CD4-positive, alpha-beta T cell treated with Interleukin-21 for 1 hour (primary cell): ENCODE measurements around the gene CTNNA1.
"Not testable (repeated sequence)": the region's sequence is repeated elsewhere in the genome, so short reads cannot be mapped to it uniquely, and the experiment has no call there.

ENCODE experiments used
- DNase-seq: peaks from one replicate; pipeline ENCODE4 v3.0.0-alpha.2; 2020

Gene CTNNA1

GRCh38 chr5:138819081-138819480 is 65.9 kb downstream of the CTNNA1 start:
- DNase-seq, result no peak

GRCh38 chr5:138820695-138821094 is 67.5 kb downstream of the CTNNA1 start:
- no peak for DNase-seq

- DNase-seq, result no peak
These were observed 71.3 kb downstream of the CTNNA1 start for GRCh38 chr5:138824516-138824915.

- no peak for DNase-seq
These were observed 72.0 kb downstream of the CTNNA1 start for GRCh38 chr5:138824924-138825863.

GRCh38 chr5:138828556-138828955 is 75.3 kb downstream of the CTNNA1 start:
- DNase-seq, result no peak

- no peak for DNase-seq
These were observed 76.1 kb downstream of the CTNNA1 start for GRCh38 chr5:138829341-138829740.

GRCh38 chr5:138831703-138832102 is 78.5 kb downstream of the CTNNA1 start:
- DNase-seq, result no peak

- DNase-seq, result no peak
These were observed 79.0 kb downstream of the CTNNA1 start for GRCh38 chr5:138832218-138832617.

- no peak for DNase-seq
These were observed 79.9 kb downstream of the CTNNA1 start for GRCh38 chr5:138833080-138833479.

- DNase-seq, result no peak
These were observed 80.7 kb downstream of the CTNNA1 start for GRCh38 chr5:138833726-138834480.

- not testable (repeated sequence) for DNase-seq
These were observed 81.6 kb downstream of the CTNNA1 start for GRCh38 chr5:138834853-138835252.

- DNase-seq, result no peak
These were observed 83.9 kb downstream of the CTNNA1 start for GRCh38 chr5:138837160-138837559.

- DNase-seq, result no peak
These were observed 86.9 kb downstream of the CTNNA1 start for GRCh38 chr5:138840103-138840502.

- no peak for DNase-seq
These were observed 88.3 kb downstream of the CTNNA1 start for GRCh38 chr5:138841531-138841930.

GRCh38 chr5:138843316-138844124 is 90.3 kb downstream of the CTNNA1 start:
- DNase-seq, result no peak

- no peak for DNase-seq
These were observed 90.9 kb downstream of the CTNNA1 start for GRCh38 chr5:138844125-138844461.

- DNase-seq, result no peak
These were observed 91.7 kb downstream of the CTNNA1 start for GRCh38 chr5:138844812-138845513.

- DNase-seq, result no peak
These were observed 96.2 kb downstream of the CTNNA1 start for GRCh38 chr5:138849439-138849838.

GRCh38 chr5:138849882-138850281 is 96.7 kb downstream of the CTNNA1 start:
- DNase-seq, result no peak

GRCh38 chr5:138850865-138851435 is 97.7 kb downstream of the CTNNA1 start:
- no peak for DNase-seq

GRCh38 chr5:138853132-138853531 is 99.9 kb downstream of the CTNNA1 start:
- DNase-seq, result no peak

GRCh38 chr5:138867011-138867410 is 113.8 kb downstream of the CTNNA1 start:
- no peak for DNase-seq
